Measurements from ENCODE around the gene TCEA3. TPM values are rescaled to one million over a fixed set of nuclear protein-coding genes. Genes with fewer than 3 reads are reported as not detected.

The TCEA3 gene
- total and polyA plus RNA-seq, 2 donors (not counting 3 experiments of a cell fraction or from before 2014, with no cell fraction given), result 1.5 to 3.7 TPM

DNA sequence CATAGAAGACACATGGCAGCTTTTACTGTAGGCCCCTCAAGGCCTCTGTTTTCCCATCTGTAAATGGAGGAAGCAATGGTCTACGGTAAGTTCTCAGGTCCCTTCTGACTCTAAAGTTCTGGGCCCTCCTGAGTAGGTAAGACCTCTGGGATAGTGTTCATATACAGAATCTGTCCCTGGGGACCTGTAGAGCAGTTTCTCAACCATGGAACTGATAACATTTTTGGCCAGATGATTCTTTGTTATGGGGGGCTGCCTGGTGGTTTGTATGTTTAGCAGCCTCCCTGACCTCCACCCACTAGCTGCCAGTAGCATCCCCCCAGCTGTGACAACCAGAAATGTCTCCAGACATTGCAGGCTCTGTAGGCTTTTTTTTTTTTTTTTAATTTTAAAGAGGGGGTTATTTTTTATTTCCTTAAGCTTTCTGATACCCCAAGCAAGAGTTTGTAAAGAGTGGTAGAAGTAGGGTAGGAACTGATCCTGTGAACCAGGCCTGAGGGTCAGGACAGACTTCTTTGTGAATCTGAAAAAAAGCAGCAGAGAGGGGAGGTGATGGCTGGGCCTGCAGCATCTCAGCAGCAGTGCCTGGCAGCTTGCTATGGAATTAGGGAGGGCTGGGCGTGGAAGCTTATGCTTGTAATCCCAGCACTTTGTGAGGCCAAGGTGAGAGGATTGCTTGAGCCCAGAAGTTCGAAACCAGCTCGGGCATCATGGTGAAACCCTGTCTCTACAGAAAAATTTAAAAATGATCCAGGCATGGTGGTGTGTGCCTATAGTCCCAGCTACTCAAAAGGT is 20.2 kb upstream of the TCEA3 start:
- Histone ChIP-seq H3K79me2 (ENCODE audit: control insufficient read depth, insufficient read depth, low read length) (no peaks in the 10 kb centered on the region), H3K36me3 (ENCODE audit: control insufficient read depth in 2 of 2, extremely low read depth in 1 of 2, insufficient read depth in 2 of 2, low read length in 2 of 2) (no peaks in the 10 kb centered on the region), H4K20me1 (replicated peaks; ENCODE audit: control insufficient read depth, extremely low read depth, insufficient read depth, low read length) (no peaks in the 10 kb centered on the region), H3K4me1 (ENCODE audit: control insufficient read depth, extremely low read depth, insufficient read depth, low read length) (no peaks in the 10 kb centered on the region), H3K9me1 (replicated peaks; ENCODE audit: control insufficient read depth, extremely low read depth, insufficient read depth, low read length) (no peaks in the 10 kb centered on the region), H3K9ac (replicated peaks; ENCODE audit: extremely low read depth, insufficient read depth, low read length) (no peak overlapping the region), H3K27ac (ENCODE audit: insufficient read depth, low read depth, low read length) (no peak overlapping the region), H3K9me3 (replicated peaks; ENCODE audit: control insufficient read depth, insufficient read depth, low read length) (no peaks in the 10 kb centered on the region), H3K27me3 (ENCODE audit: control insufficient read depth in 2 of 2, insufficient read depth in 2 of 2, low read length in 2 of 2) (no peaks in the 10 kb centered on the region), H3K4me3 (replicated peaks in 1 of 3; ENCODE audit: insufficient read depth in 1 of 3, low read depth in 1 of 3, low read length in 3 of 3) (no peak overlapping the region), H3K4me2 (ENCODE audit: insufficient read depth, low read length) (no peak overlapping the region), H2AFZ (ENCODE audit: low read depth, low read length) (no peak overlapping the region)
- no TSS peak for BruUV-seq (replicated peaks)
- TF ChIP-seq POLR2AphosphoS5 (IDR thresholded peaks at IDR 0.05; ENCODE audit: insufficient read depth, low read depth, low read length) (no peak), JUN (IDR thresholded peaks at IDR 0.05; ENCODE audit: borderline replicate concordance, insufficient read depth, insufficient read length, low read depth) (no peak), FOS (IDR thresholded peaks at IDR 0.05; ENCODE audit: borderline replicate concordance, insufficient read depth, low read length) (no peak), MYC (IDR thresholded peaks at IDR 0.05; ENCODE audit: low read depth, low read length) (no peak), CTCF (IDR thresholded peaks at IDR 0.05; ENCODE audit: extremely low read depth in 1 of 2, insufficient read depth in 1 of 2, low read depth in 1 of 2, low read length in 2 of 2) (no peak), EZH2 (IDR thresholded peaks at IDR 0.05; ENCODE audit: borderline replicate concordance, low read depth, low read length, severe bottlenecking) (no peak), POLR2A (IDR thresholded peaks at IDR 0.05; ENCODE audit: low read depth, low read length) (no peak), GATA2 (IDR thresholded peaks at IDR 0.05; ENCODE audit: insufficient read depth, insufficient read length, low read depth, low read length) (no peak)
- TF ChIP-seq, protein P1, sequence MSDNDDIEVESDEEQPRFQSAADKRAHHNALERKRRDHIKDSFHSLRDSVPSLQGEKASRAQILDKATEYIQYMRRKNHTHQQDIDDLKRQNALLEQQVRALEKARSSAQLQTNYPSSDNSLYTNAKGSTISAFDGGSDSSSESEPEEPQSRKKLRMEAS (IDR thresholded peaks at IDR 0.05; ENCODE audit: insufficient read depth, insufficient read length), result no peak
- intact Hi-C loops (cut with micrococcal nuclease), result no loop called here
- FAIRE-seq (no peak), DNase-seq (ENCODE audit: low read depth, low spot score) (no peak)
- ChIA-PET CTCF (interaction anchor here (1.7 kb wide), 1 partner anchor 80 kb away, joined by 3 read pairs; no protein-coding TSS in a partner anchor), POLR2A (interaction anchor here (0.6 kb wide), 1 partner anchor 541 kb away, joined by 3 read pairs; no protein-coding TSS in a partner anchor)
- dilution Hi-C loops (cut with MboI; ENCODE audit: extremely low pct_ligation_motif_present, low sequenced_read_pairs), result no loop called here
